Ishikawa (cell line): ENCODE results near the gene FAM20B.

Source experiments
- CEBPB ChIP-seq: IDR thresholded peaks from 2 replicates; pipeline ENCODE4 v1.6.1; 2012
- CREB1 ChIP-seq: IDR thresholded peaks from 2 replicates; pipeline ENCODE4 v1.6.1; 2012; ENCODE audit warnings: low read depth
- EGR1 ChIP-seq: IDR thresholded peaks from 2 replicates; pipeline ENCODE4 v1.6.1; 2012
- EP300 ChIP-seq: IDR thresholded peaks from 2 replicates; pipeline ENCODE4 v1.6.1; 2012; ENCODE audit warnings: borderline replicate concordance
- FOXM1 ChIP-seq: IDR thresholded peaks from 2 replicates; pipeline ENCODE4 v1.6.1; 2012; ENCODE audit warnings: low read depth, borderline replicate concordance
- NFIC ChIP-seq: IDR thresholded peaks from 2 replicates; pipeline ENCODE4 v1.6.1; 2012
- RAD21 ChIP-seq: IDR thresholded peaks from 2 replicates; pipeline ENCODE4 v1.6.1; 2012; ENCODE audit warnings: low read depth
- TAF1 ChIP-seq: IDR thresholded peaks from 2 replicates; pipeline ENCODE4 v1.6.1; 2012; ENCODE audit warnings: low read depth, mild to moderate bottlenecking
- TCF12 ChIP-seq: IDR thresholded peaks from 2 replicates; pipeline ENCODE4 v1.6.1; 2012; ENCODE audit warnings: low read depth
- TEAD4 ChIP-seq: IDR thresholded peaks from 2 replicates; pipeline ENCODE4 v1.6.1; 2012
- YY1 ChIP-seq: IDR thresholded peaks from 2 replicates; pipeline ENCODE4 v1.6.1; 2012; ENCODE audit warnings: low read depth
- ZBTB7A ChIP-seq: IDR thresholded peaks from 2 replicates; pipeline ENCODE4 v1.6.1; 2012; ENCODE audit warnings: low read depth
- TF ChIP-seq, protein P1 (sequence below): IDR thresholded peaks from 2 replicates; pipeline ENCODE4 v1.6.1; 2012; ENCODE audit warnings: low read depth, mild to moderate bottlenecking
- TF ChIP-seq, protein P2 (sequence below): IDR thresholded peaks from 2 replicates; pipeline ENCODE4 v1.6.1; 2012
- TF ChIP-seq, protein P3 (sequence below): IDR thresholded peaks from 2 replicates; pipeline ENCODE4 v1.6.1; 2012

The FAM20B gene

DNA sequence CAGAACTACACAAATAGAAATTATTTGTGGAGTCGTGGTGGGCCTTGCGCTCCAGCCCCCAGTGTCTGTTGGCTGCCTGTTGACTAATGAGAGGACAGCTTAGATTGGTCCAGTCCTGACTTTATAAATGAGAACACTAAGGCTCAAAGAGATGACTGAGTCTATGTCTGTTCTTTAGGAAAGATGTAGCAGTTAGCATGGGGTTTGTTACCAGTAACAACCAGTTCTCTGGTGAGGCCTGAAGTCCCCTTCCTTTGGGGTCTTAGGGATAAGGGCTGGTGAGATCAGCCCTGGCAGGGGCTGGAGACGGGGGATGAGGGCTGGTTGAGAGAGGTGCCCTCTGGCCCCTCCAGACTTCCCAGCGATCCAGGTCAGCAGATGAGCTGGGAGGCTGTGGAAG is 65.2 kb downstream of the FAM20B start:
- TF ChIP-seq, protein P1, sequence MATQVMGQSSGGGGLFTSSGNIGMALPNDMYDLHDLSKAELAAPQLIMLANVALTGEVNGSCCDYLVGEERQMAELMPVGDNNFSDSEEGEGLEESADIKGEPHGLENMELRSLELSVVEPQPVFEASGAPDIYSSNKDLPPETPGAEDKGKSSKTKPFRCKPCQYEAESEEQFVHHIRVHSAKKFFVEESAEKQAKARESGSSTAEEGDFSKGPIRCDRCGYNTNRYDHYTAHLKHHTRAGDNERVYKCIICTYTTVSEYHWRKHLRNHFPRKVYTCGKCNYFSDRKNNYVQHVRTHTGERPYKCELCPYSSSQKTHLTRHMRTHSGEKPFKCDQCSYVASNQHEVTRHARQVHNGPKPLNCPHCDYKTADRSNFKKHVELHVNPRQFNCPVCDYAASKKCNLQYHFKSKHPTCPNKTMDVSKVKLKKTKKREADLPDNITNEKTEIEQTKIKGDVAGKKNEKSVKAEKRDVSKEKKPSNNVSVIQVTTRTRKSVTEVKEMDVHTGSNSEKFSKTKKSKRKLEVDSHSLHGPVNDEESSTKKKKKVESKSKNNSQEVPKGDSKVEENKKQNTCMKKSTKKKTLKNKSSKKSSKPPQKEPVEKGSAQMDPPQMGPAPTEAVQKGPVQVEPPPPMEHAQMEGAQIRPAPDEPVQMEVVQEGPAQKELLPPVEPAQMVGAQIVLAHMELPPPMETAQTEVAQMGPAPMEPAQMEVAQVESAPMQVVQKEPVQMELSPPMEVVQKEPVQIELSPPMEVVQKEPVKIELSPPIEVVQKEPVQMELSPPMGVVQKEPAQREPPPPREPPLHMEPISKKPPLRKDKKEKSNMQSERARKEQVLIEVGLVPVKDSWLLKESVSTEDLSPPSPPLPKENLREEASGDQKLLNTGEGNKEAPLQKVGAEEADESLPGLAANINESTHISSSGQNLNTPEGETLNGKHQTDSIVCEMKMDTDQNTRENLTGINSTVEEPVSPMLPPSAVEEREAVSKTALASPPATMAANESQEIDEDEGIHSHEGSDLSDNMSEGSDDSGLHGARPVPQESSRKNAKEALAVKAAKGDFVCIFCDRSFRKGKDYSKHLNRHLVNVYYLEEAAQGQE = no peak
- TF ChIP-seq ZBTB7A = no peak
- no peak for TF ChIP-seq YY1
- TF ChIP-seq, protein P2, sequence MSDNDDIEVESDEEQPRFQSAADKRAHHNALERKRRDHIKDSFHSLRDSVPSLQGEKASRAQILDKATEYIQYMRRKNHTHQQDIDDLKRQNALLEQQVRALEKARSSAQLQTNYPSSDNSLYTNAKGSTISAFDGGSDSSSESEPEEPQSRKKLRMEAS = no peak

DNA sequence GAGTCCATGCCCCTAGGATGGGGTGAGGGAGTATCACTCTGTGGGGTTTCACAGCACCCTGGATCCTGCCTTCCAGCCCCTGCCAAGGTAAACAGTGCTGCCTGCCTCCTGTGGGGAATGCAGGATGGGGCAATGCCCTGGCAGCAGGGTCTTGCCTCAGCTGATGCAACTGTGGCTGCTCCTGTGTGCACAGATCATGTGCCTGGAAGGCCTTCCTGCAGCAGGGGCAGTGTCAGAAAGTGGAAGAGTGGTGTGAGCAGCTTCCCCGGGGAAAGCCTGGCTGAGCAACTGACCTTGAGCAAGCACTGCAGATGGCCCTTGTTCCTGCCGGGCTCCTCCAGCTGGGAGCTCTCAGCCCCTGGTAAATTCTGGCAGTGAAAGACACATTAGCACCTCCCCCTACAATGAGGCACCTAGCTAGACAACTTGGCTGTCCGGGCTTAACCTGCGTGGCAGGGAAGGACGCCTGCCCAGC is 66.0 kb downstream of the FAM20B start:
- TF ChIP-seq EGR1 (no peak), TEAD4 (no peak)
- TF ChIP-seq, protein P3, sequence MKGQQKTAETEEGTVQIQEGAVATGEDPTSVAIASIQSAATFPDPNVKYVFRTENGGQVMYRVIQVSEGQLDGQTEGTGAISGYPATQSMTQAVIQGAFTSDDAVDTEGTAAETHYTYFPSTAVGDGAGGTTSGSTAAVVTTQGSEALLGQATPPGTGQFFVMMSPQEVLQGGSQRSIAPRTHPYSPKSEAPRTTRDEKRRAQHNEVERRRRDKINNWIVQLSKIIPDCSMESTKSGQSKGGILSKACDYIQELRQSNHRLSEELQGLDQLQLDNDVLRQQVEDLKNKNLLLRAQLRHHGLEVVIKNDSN = no peak

DNA sequence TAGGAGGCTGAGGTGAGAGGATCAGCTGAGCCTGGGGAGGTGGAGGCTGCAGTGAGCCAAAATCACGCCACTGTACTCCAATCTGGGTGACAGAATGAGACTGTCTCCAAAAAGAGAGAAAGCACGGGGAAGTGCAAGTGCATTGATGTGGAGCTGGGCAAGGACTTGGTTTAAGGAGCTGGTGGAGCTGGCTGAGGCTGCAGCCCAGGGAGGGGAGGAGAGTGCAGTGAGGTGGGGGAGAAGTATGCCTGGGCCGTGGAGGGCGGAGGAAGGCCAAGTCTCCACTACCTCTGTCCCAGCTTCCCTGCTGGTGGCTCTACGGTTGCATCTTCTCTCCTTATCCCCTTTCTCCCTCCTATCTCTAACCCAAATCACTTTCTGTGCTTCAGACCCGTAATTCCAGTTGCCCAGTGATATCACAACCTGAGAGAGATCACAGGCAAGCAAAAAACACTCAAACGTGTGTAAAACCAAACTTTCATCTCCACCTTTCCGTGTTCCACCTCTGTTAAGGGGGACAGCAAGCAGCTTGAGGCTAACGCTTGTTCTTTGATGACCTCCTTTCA is 67.3 kb downstream of the FAM20B start:
- TF ChIP-seq YY1 (no peak), TCF12 (no peak), CEBPB (no peak), NFIC (no peak), ZBTB7A (no peak), EP300 (no peak), EGR1 (no peak), CREB1 (no peak), FOXM1 (no peak), TAF1 (no peak), RAD21 (no peak), TEAD4 (no peak)
- TF ChIP-seq, protein P1 = no peak
- TF ChIP-seq, protein P3 = no peak

DNA sequence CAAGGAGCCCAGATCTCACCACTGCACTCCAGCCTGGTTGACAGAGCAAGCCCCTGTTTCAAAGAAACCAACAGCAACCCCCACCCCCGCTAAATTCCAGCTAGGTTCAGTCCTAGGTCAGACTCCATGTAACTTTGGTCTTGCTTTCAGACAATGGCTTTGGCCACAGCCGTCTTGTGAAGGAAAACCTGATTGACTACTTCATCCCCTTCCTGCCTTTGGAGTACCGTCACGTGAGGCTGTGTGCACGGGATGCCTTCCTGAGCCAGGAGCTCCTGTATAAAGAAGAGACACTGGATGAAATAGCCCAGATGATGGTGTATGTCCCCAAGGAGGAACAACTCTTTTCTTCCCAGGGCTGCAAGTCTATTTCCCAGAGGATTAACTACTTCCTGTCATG is 69.1 kb downstream of the FAM20B start:
- TF ChIP-seq, protein P3 = peak; percentile 77
- TF ChIP-seq YY1 = no peak

DNA sequence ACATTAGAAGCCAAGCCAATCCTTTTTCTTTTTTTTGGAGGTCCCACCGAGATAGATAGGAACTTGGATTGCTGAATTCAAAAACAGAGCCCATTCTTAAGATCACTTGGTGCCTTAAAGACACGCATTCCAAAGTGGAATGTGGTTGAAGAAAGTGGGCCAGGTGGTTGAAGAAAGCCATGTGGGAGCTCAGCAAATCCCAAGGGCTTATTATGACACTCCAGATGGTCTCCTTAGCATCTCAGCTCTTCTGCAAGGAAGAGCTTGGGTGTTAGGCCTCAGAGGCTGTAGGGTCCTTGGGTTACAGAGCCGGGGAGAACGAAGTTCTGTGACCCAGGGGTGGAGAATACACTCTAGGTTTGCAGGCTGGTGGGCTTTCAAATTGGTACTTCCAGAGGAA is 69.7 kb downstream of the FAM20B start:
- TF ChIP-seq TAF1 (no peak), FOXM1 (no peak), YY1 (no peak), TEAD4 (no peak)
- TF ChIP-seq, protein P2 = no peak

DNA sequence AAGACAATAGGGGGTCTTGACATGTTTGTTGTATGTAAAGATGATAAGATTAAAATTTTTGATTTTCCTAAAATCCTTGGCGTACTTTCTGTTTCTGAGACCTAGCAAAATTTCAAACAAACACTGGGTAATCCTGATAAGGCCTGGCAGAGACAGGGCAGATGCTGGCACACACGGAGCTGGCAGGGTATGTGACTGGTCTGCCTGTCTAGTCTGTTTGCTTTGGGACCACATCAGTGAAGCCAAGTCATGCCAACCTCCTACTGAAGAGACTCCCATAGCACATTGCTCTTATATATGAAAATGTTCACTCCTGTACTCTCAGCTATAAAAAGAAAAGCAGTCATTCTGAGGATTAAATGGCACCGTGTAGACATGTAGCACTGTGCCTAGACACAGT is 70.2 kb downstream of the FAM20B start:
- TF ChIP-seq YY1 (no peak), EGR1 (no peak)
- TF ChIP-seq, protein P2 = no peak
- TF ChIP-seq, protein P3 = no peak

DNA sequence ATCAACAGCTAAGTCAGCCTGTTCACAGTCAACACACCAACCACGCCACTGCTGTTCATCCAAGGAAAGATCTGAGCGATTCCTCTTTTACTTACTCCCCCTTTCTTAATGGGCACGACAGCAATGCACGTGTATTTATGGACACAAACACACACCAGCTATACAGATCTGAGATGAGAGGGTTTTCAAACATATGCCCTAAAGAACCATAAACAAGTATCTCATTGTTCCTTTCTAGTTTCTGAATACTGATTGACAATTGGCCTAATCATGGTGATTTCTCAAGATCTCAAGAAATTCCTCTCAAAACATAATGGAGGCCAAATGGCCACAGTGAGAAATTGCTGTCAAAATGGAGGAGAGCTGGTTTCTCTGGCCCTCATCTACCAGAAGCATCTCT is 74.2 kb downstream of the FAM20B start:
- TF ChIP-seq EP300 (no peak), TAF1 (no peak), FOXM1 (no peak), CEBPB (no peak), TCF12 (no peak), CREB1 (no peak), RAD21 (no peak), TEAD4 (no peak), NFIC (no peak), EGR1 (no peak), YY1 (no peak), ZBTB7A (no peak)
- TF ChIP-seq, protein P2 = no peak
- TF ChIP-seq, protein P1 = no peak
- TF ChIP-seq, protein P3 = no peak
